SIG-M5 (cell line): ENCODE measurements around the gene EPHB1.

Experiments
- DNase-seq: peaks from one replicate; lab custom pipeline; 2025; lab: John Stamatoyannopoulos, UW

Gene EPHB1

GRCh38 chr3:134809427-134810051 is 14.5 kb downstream of the EPHB1 start:
- DNase-seq = no peak

GRCh38 chr3:134810052-134810435 is 15.0 kb downstream of the EPHB1 start:
- DNase-seq = no peak

- DNase-seq = no peak
These were observed 15.8 kb downstream of the EPHB1 start for GRCh38 chr3:134810850-134811249.

- DNase-seq = no peak
These were observed 18.6 kb downstream of the EPHB1 start for GRCh38 chr3:134813618-134814017.

- no peak for DNase-seq
These were observed 20.5 kb downstream of the EPHB1 start for GRCh38 chr3:134815519-134815918.

GRCh38 chr3:134816623-134817022 is 21.6 kb downstream of the EPHB1 start:
- DNase-seq = no peak

GRCh38 chr3:134817297-134817696 is 22.2 kb downstream of the EPHB1 start:
- no peak for DNase-seq

GRCh38 chr3:134820994-134821393 is 25.9 kb downstream of the EPHB1 start:
- no peak for DNase-seq

GRCh38 chr3:134822090-134822489 is 27.0 kb downstream of the EPHB1 start:
- DNase-seq = no peak

- no peak for DNase-seq
These were observed 28.6 kb downstream of the EPHB1 start for GRCh38 chr3:134823679-134824078.

GRCh38 chr3:134824791-134825190 is 29.7 kb downstream of the EPHB1 start:
- DNase-seq = no peak

- no peak for DNase-seq
These were observed 32.2 kb downstream of the EPHB1 start for GRCh38 chr3:134827213-134827612.

- DNase-seq = no peak
These were observed 34.7 kb downstream of the EPHB1 start for GRCh38 chr3:134829721-134830120.

- no peak for DNase-seq
These were observed 37.5 kb downstream of the EPHB1 start for GRCh38 chr3:134832585-134832984.

- no peak for DNase-seq
These were observed 38.5 kb downstream of the EPHB1 start for GRCh38 chr3:134833453-134834163.

- no peak for DNase-seq
These were observed 41.9 kb downstream of the EPHB1 start for GRCh38 chr3:134836921-134837320.

GRCh38 chr3:134838599-134838998 is 43.5 kb downstream of the EPHB1 start:
- no peak for DNase-seq

GRCh38 chr3:134839422-134839821 is 44.4 kb downstream of the EPHB1 start:
- DNase-seq = no peak

- no peak for DNase-seq
These were observed 44.9 kb downstream of the EPHB1 start for GRCh38 chr3:134839990-134840389.

- no peak for DNase-seq
These were observed 45.4 kb downstream of the EPHB1 start for GRCh38 chr3:134840459-134840858.

GRCh38 chr3:134846084-134846483 is 51.0 kb downstream of the EPHB1 start:
- DNase-seq = no peak

GRCh38 chr3:134846911-134847317 is 51.9 kb downstream of the EPHB1 start:
- DNase-seq = no peak

GRCh38 chr3:134847349-134847748 is 52.3 kb downstream of the EPHB1 start:
- no peak for DNase-seq

GRCh38 chr3:134849561-134849960 is 54.5 kb downstream of the EPHB1 start:
- no peak for DNase-seq
